ENCODE data around the gene RAD51B.

The RAD51B gene

DNA sequence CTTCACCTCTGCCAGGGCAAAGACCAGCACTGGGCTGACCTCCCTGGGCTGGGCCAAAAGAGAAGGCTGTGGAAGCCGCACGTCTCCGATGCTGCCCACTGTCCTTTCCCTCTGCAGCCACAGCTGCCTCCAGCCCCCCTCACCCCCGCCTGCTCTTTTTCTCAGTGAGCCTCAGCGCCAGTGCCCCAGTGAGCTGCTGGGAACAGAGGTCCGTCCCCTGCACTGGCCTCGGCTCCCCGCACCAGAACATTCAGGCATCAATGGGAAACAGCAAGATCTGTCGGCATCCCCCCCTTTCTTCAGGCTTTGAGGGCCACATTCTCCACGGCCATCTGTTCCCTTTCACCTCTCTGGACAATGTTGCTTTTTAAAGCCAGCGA, 575.2 kb downstream of the RAD51B start:
- no peaks in the 10 kb centered on the region for H3F3A ChIP-seq (ENCODE audit: insufficient read depth, low read length)
- H4K20me1 ChIP-seq (ENCODE audit: insufficient read depth, low read length), result no peaks in the 10 kb centered on the region
- H3K9me3 ChIP-seq (replicated peaks; ENCODE audit: insufficient read depth, low read length), result no peaks in the 10 kb centered on the region
- no peaks in the 10 kb centered on the region for H3K4me1 ChIP-seq (ENCODE audit: low read length)
- no peak overlapping the region for H3K27ac ChIP-seq (ENCODE audit: low read length)
- no peaks in the 10 kb centered on the region for H3K79me2 ChIP-seq (ENCODE audit: low read length)
- TF ChIP-seq EZH2 (optimal IDR thresholded peaks at IDR 0.05; ENCODE audit: low read depth, low read length) (no peak), EZH2phosphoT487 (IDR thresholded peaks at IDR 0.05; ENCODE audit: low read length) (no peak)
- TF ChIP-seq, protein P1, sequence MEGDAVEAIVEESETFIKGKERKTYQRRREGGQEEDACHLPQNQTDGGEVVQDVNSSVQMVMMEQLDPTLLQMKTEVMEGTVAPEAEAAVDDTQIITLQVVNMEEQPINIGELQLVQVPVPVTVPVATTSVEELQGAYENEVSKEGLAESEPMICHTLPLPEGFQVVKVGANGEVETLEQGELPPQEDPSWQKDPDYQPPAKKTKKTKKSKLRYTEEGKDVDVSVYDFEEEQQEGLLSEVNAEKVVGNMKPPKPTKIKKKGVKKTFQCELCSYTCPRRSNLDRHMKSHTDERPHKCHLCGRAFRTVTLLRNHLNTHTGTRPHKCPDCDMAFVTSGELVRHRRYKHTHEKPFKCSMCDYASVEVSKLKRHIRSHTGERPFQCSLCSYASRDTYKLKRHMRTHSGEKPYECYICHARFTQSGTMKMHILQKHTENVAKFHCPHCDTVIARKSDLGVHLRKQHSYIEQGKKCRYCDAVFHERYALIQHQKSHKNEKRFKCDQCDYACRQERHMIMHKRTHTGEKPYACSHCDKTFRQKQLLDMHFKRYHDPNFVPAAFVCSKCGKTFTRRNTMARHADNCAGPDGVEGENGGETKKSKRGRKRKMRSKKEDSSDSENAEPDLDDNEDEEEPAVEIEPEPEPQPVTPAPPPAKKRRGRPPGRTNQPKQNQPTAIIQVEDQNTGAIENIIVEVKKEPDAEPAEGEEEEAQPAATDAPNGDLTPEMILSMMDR (IDR thresholded peaks at IDR 0.05; ENCODE audit: low read length), result no peak
- no peak overlapping the region for H2AFZ ChIP-seq (ENCODE audit: low read length)
- H3K4me2 ChIP-seq (ENCODE audit: low read depth, low read length), result no peak overlapping the region
- DNase-seq, result no peak
- H3K9ac ChIP-seq (ENCODE audit: low read length), result no peak overlapping the region
- no peaks in the 10 kb centered on the region for H3K9me2 ChIP-seq (replicated peaks; ENCODE audit: insufficient read depth, low read length)
- no peaks in the 10 kb centered on the region for H3K36me3 ChIP-seq (replicated peaks; ENCODE audit: insufficient read depth, low read length)
- H3K27me3 ChIP-seq (replicated peaks; ENCODE audit: insufficient read depth, low read length), result no peaks in the 10 kb centered on the region
- H3K4me3 ChIP-seq (ENCODE audit: low read length), result no peak overlapping the region

DNA sequence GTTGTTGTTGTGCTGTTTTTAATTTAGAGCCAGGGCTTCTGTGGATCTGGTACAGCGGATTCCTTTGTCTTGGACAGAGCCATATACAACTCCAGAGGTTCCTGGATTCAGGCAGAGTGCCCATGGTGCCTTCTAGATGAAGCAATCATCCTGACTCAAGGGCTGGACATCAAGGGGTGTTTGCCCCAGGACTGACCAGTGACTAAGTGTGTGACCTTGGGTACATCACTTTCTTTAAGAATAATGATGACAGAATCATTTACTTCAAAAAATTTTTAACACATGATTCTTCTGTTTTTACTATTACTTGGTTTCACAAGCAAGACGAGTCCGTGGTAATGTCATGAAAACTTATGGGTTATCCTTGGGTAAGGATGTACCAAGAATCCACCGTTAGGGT, 576.0 kb downstream of the RAD51B start:
- Histone ChIP-seq H3K4me3 (ENCODE audit: low read length) (no peak overlapping the region), H2AFZ (ENCODE audit: low read length) (no peak overlapping the region), H3K79me2 (ENCODE audit: low read length) (no peaks in the 10 kb centered on the region), H3F3A (ENCODE audit: insufficient read depth, low read length) (no peaks in the 10 kb centered on the region), H3K9me2 (replicated peaks; ENCODE audit: insufficient read depth, low read length) (no peaks in the 10 kb centered on the region), H4K20me1 (ENCODE audit: insufficient read depth, low read length) (no peaks in the 10 kb centered on the region), H3K27ac (ENCODE audit: low read length) (no peak overlapping the region), H3K27me3 (replicated peaks; ENCODE audit: insufficient read depth, low read length) (no peaks in the 10 kb centered on the region), H3K4me1 (ENCODE audit: low read length) (no peaks in the 10 kb centered on the region), H3K4me2 (ENCODE audit: low read depth, low read length) (no peak overlapping the region), H3K9ac (ENCODE audit: low read length) (no peak overlapping the region), H3K9me3 (replicated peaks; ENCODE audit: insufficient read depth, low read length) (no peaks in the 10 kb centered on the region), H3K36me3 (replicated peaks; ENCODE audit: insufficient read depth, low read length) (no peaks in the 10 kb centered on the region)
- TF ChIP-seq EZH2 (optimal IDR thresholded peaks at IDR 0.05; ENCODE audit: low read depth, low read length) (no peak), EZH2phosphoT487 (IDR thresholded peaks at IDR 0.05; ENCODE audit: low read length) (no peak)
- TF ChIP-seq, protein P1 (IDR thresholded peaks at IDR 0.05; ENCODE audit: low read length), result no peak
- no peak for DNase-seq

DNA sequence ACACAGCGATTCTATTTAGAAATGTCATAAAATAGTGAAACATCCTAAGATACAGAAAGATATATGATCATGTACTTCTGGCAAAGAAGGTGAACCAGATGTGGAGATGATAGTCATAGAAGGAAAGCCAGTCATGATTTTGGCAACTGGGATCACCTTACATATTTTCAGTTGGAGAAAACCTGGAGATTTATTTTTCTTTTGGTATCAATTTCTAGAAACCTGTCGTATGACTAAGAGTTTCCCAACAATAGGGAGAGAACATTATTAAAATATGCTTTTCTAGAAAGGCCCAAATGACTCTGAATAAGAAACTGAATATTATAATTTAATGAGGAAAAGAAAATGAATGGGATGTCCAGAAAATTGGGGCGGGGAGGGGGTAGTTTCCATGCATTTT, 576.9 kb downstream of the RAD51B start:
- Histone ChIP-seq H3K36me3 (replicated peaks; ENCODE audit: insufficient read depth, low read length) (no peaks in the 10 kb centered on the region), H3K27me3 (replicated peaks; ENCODE audit: insufficient read depth, low read length) (no peaks in the 10 kb centered on the region), H4K20me1 (ENCODE audit: insufficient read depth, low read length) (no peaks in the 10 kb centered on the region), H3K79me2 (ENCODE audit: low read length) (no peaks in the 10 kb centered on the region), H3F3A (ENCODE audit: insufficient read depth, low read length) (no peaks in the 10 kb centered on the region), H3K9ac (ENCODE audit: low read length) (no peak overlapping the region), H3K4me2 (ENCODE audit: low read depth, low read length) (no peak overlapping the region), H3K4me1 (ENCODE audit: low read length) (no peaks in the 10 kb centered on the region), H3K9me3 (replicated peaks; ENCODE audit: insufficient read depth, low read length) (no peaks in the 10 kb centered on the region), H3K27ac (ENCODE audit: low read length) (no peak overlapping the region), H2AFZ (ENCODE audit: low read length) (no peak overlapping the region), H3K9me2 (replicated peaks; ENCODE audit: insufficient read depth, low read length) (no peaks in the 10 kb centered on the region), H3K4me3 (ENCODE audit: low read length) (no peak overlapping the region)
- TF ChIP-seq, protein P1 (IDR thresholded peaks at IDR 0.05; ENCODE audit: low read length), result no peak
- no peak for TF ChIP-seq EZH2phosphoT487 (IDR thresholded peaks at IDR 0.05; ENCODE audit: low read length)
- TF ChIP-seq EZH2 (optimal IDR thresholded peaks at IDR 0.05; ENCODE audit: low read depth, low read length), result no peak
- no peak for DNase-seq
